Activated T-helper 2 cell treated with anti-CD3 and anti-CD28 coated beads, Interferon-gamma antibody, Interleukin-2, Interleukin-4, amounts not matched to agents 10 μg/mL and 5 μg/mL and 100 μg/mL, durations not matched to agents 14 hours and 24 hours and 36 hours (primary cell): ENCODE results near the gene CAB39. TPM values are rescaled to one million over a fixed set of nuclear protein-coding genes. Genes with fewer than 3 reads are reported as not detected.
A peak's percentile ranks its signal among the peaks of the same experiment; 100 is the strongest.

ENCODE experiments used
- DNase-seq: peaks from one replicate; pipeline ENCODE4 v3.0.0; 2021; ENCODE audit warnings: low spot score
- H3K27ac Mint-ChIP-seq: one replicate; pipeline ENCODE4 v1.8.0; 2021; ENCODE audit warnings: mixed read lengths
- H3K27me3 Mint-ChIP-seq: one replicate; pipeline ENCODE4 v1.8.0; 2021; ENCODE audit warnings: low read depth, mixed read lengths
- H3K36me3 Mint-ChIP-seq: one replicate; pipeline ENCODE4 v1.8.0; 2021; ENCODE audit warnings: low read depth, mixed read lengths
- H3K4me1 Mint-ChIP-seq: one replicate; pipeline ENCODE4 v1.8.0; 2021; ENCODE audit warnings: low read depth, mixed read lengths
- H3K4me3 Mint-ChIP-seq: one replicate; pipeline ENCODE4 v1.8.0; 2021; ENCODE audit warnings: low read depth, mild to moderate bottlenecking, moderate library complexity, mixed read lengths
- H3K9me3 Mint-ChIP-seq: one replicate; pipeline ENCODE4 v1.8.0; 2021; ENCODE audit warnings: mixed read lengths
- intact Hi-C: fragments of 100-400 bp; cut with micrococcal nuclease; formaldehyde crosslinking; loops from one replicate; pipeline ENCODE4 v1.15.1; 2023
- total RNA-seq: library from RNA; stranded (reverse); gene quantifications from 2 replicates; pipeline ENCODE4 v1.2.3, GENCODE V29; 2022

Gene CAB39
- total RNA-seq, 1 donor from 2014 or later = 176 TPM

GRCh38 chr2:230706966-230707365 lies 5.7 kb upstream of the CAB39 start:
- H3K4me3 Mint-ChIP-seq = no peak overlapping the region
- peaks cover 16% of the 10 kb centered on the region for H3K4me1 Mint-ChIP-seq
- H3K27me3 Mint-ChIP-seq = no peaks in the 10 kb centered on the region
- peaks cover 29% of the 10 kb centered on the region for H3K9me3 Mint-ChIP-seq
- intact Hi-C loops = no loop called here
- no peak for DNase-seq
- no peak overlapping the region for H3K27ac Mint-ChIP-seq
- peaks cover 11% of the 10 kb centered on the region for H3K36me3 Mint-ChIP-seq

GRCh38 chr2:230708204-230708603 lies 4.4 kb upstream of the CAB39 start:
- Mint-ChIP-seq H3K27me3 (no peaks in the 10 kb centered on the region), H3K27ac (no peak overlapping the region), H3K4me3 (no peak overlapping the region), H3K4me1 (peaks cover 18% of the 10 kb centered on the region), H3K9me3 (peaks cover 18% of the 10 kb centered on the region), H3K36me3 (peaks cover 3% of the 10 kb centered on the region)
- intact Hi-C loops = no loop called here
- DNase-seq = no peak

- peaks cover 25% of the 10 kb centered on the region for H3K36me3 Mint-ChIP-seq
- intact Hi-C loops = loop anchor here (5.0 kb wide), 1 partner anchor 99 kb away; no protein-coding TSS in a partner anchor
- H3K27me3 Mint-ChIP-seq = no peaks in the 10 kb centered on the region
- no peak for DNase-seq
- H3K9me3 Mint-ChIP-seq = no peaks in the 10 kb centered on the region
- H3K4me3 Mint-ChIP-seq = peak overlapping the region; percentile 26
- H3K27ac Mint-ChIP-seq = no peak overlapping the region
- peaks cover 29% of the 10 kb centered on the region for H3K4me1 Mint-ChIP-seq
These were observed 1.4 kb upstream of the CAB39 start for GRCh38 chr2:230711224-230711623.

- Mint-ChIP-seq H3K9me3 (no peaks in the 10 kb centered on the region), H3K4me1 (peaks cover 38% of the 10 kb centered on the region), H3K27me3 (no peaks in the 10 kb centered on the region), H3K27ac (peak overlapping the region; percentile 86), H3K4me3 (peak overlapping the region; percentile 99), H3K36me3 (peaks cover 46% of the 10 kb centered on the region)
- intact Hi-C loops = loop anchor here (1.0 to 5.0 kb wide), 5 partner anchors 37 to 101 kb away; no protein-coding TSS in a partner anchor
- peak; percentile 37 for DNase-seq
These were observed 891 bp downstream of the CAB39 start for GRCh38 chr2:230713331-230714135.

- peaks cover 44% of the 10 kb centered on the region for H3K4me1 Mint-ChIP-seq
- no peaks in the 10 kb centered on the region for H3K9me3 Mint-ChIP-seq
- no peaks in the 10 kb centered on the region for H3K27me3 Mint-ChIP-seq
These were observed 1.5 kb downstream of the CAB39 start for GRCh38 chr2:230714136-230714480.

GRCh38 chr2:230715201-230715600 lies 2.6 kb downstream of the CAB39 start:
- intact Hi-C loops = loop anchor here (2.0 kb wide), 1 partner anchor 36 kb away; no protein-coding TSS in a partner anchor
- Mint-ChIP-seq H3K27me3 (no peaks in the 10 kb centered on the region), H3K36me3 (peaks cover 52% of the 10 kb centered on the region), H3K27ac (peak overlapping the region; percentile 60), H3K4me3 (peak overlapping the region; percentile 99), H3K4me1 (peaks cover 53% of the 10 kb centered on the region), H3K9me3 (no peaks in the 10 kb centered on the region)
- no peak for DNase-seq

More at GRCh38 chr2:230714136-230714480, 1.5 kb downstream of the CAB39 start:
- intact Hi-C loops = loop anchor here (1.0 to 5.0 kb wide), 5 partner anchors 37 to 102 kb away; no protein-coding TSS in a partner anchor
- Mint-ChIP-seq H3K36me3 (peaks cover 46% of the 10 kb centered on the region), H3K27ac (peak overlapping the region; percentile 86), H3K4me3 (peak overlapping the region; percentile 99)
- peak; percentile 28 for DNase-seq

GRCh38 chr2:230716588-230716987 lies 3.9 kb downstream of the CAB39 start:
- no peaks in the 10 kb centered on the region for H3K9me3 Mint-ChIP-seq
- H3K4me3 Mint-ChIP-seq = no peak overlapping the region
- peaks cover 59% of the 10 kb centered on the region for H3K4me1 Mint-ChIP-seq
- intact Hi-C loops = no loop called here
- no peak for DNase-seq
- peaks cover 64% of the 10 kb centered on the region for H3K36me3 Mint-ChIP-seq
- H3K27me3 Mint-ChIP-seq = no peaks in the 10 kb centered on the region
- H3K27ac Mint-ChIP-seq = no peak overlapping the region

- Mint-ChIP-seq H3K9me3 (no peaks in the 10 kb centered on the region), H3K27ac (peak overlapping the region; percentile 34), H3K36me3 (peaks cover 71% of the 10 kb centered on the region), H3K4me3 (peak overlapping the region; percentile 30), H3K27me3 (no peaks in the 10 kb centered on the region), H3K4me1 (peaks cover 65% of the 10 kb centered on the region)
- DNase-seq = no peak
- intact Hi-C loops = no loop called here
These were observed 5.0 kb downstream of the CAB39 start for GRCh38 chr2:230717600-230717999.

- Mint-ChIP-seq H3K4me1 (peaks cover 73% of the 10 kb centered on the region), H3K36me3 (peaks cover 75% of the 10 kb centered on the region)
These were observed 6.7 kb downstream of the CAB39 start for GRCh38 chr2:230719340-230719739.

GRCh38 chr2:230721712-230722111 lies 9.1 kb downstream of the CAB39 start:
- Mint-ChIP-seq H3K4me1 (peaks cover 72% of the 10 kb centered on the region), H3K4me3 (peak overlapping the region; percentile 34), H3K27ac (peak overlapping the region; percentile 82), H3K9me3 (no peaks in the 10 kb centered on the region), H3K36me3 (peaks cover 74% of the 10 kb centered on the region), H3K27me3 (no peaks in the 10 kb centered on the region)
- intact Hi-C loops = loop anchor here (2.0 to 5.0 kb wide), 2 partner anchors 56 to 73 kb away; no protein-coding TSS in a partner anchor
- no peak for DNase-seq

More at GRCh38 chr2:230719340-230719739, 6.7 kb downstream of the CAB39 start:
- Mint-ChIP-seq H3K4me3 (no peak overlapping the region), H3K9me3 (no peaks in the 10 kb centered on the region), H3K27me3 (no peaks in the 10 kb centered on the region), H3K27ac (peak overlapping the region; percentile 67)
- DNase-seq = no peak
- intact Hi-C loops = no loop called here

GRCh38 chr2:230722207-230722885 lies 9.7 kb downstream of the CAB39 start:
- H3K4me3 Mint-ChIP-seq = peak overlapping the region; percentile 56
- intact Hi-C loops = loop anchor here (2.0 to 5.0 kb wide), 2 partner anchors 55 to 72 kb away; no protein-coding TSS in a partner anchor
- peaks cover 70% of the 10 kb centered on the region for H3K4me1 Mint-ChIP-seq
- peak overlapping the region; percentile 41 for H3K27ac Mint-ChIP-seq
- no peaks in the 10 kb centered on the region for H3K27me3 Mint-ChIP-seq
- DNase-seq = no peak
- peaks cover 72% of the 10 kb centered on the region for H3K36me3 Mint-ChIP-seq
- H3K9me3 Mint-ChIP-seq = no peaks in the 10 kb centered on the region

- DNase-seq = no peak
- peaks cover 60% of the 10 kb centered on the region for H3K4me1 Mint-ChIP-seq
These were observed 10.7 kb downstream of the CAB39 start for GRCh38 chr2:230723363-230723762.

More at GRCh38 chr2:230723363-230723762, 10.7 kb downstream of the CAB39 start:
- Mint-ChIP-seq H3K27ac (peak overlapping the region; percentile 77), H3K36me3 (peaks cover 63% of the 10 kb centered on the region), H3K9me3 (no peaks in the 10 kb centered on the region), H3K27me3 (no peaks in the 10 kb centered on the region), H3K4me3 (peak overlapping the region; percentile 57)
- intact Hi-C loops = loop anchor here (2.0 to 5.0 kb wide), 2 partner anchors 54 to 71 kb away; no protein-coding TSS in a partner anchor
